Kidney epithelial cell (primary cell): Measurements from ENCODE around the gene FAM107B. TPM values are rescaled to one million over a fixed set of nuclear protein-coding genes. Genes with fewer than 3 reads are reported as not detected.

Experiments used
- DNase-seq: peaks from one replicate; pipeline ENCODE4 v3.0.0-alpha.2; 2010; ENCODE audit warnings: low read depth
- H3K27me3 ChIP-seq: 2 replicates; pipeline ENCODE4 v1.6.0; 2011; ENCODE audit warnings: low read length; ENCODE audit not compliant: control insufficient read depth, insufficient read depth
- H3K36me3 ChIP-seq: 2 replicates; pipeline ENCODE4 v1.5.1; 2011; ENCODE audit warnings: low read length; ENCODE audit not compliant: control insufficient read depth, insufficient read depth
- H3K4me3 ChIP-seq: 2 replicates; pipeline ENCODE4 v1.5.1; 2011; ENCODE audit warnings: low read depth, mild to moderate bottlenecking, control low read depth, low read length
- CTCF ChIP-seq: IDR thresholded peaks from 2 replicates; pipeline ENCODE4 v1.5.1; 2011; ENCODE audit warnings: mild to moderate bottlenecking, moderate library complexity, low read length, control low read depth, inconsistent platforms; ENCODE audit not compliant: insufficient read depth, poor library complexity, severe bottlenecking
- total RNA-seq: library from RNA; depleted of rRNA; stranded (reverse); fragments of >200 nt; gene quantifications from 2 replicates; pipeline ENCODE4 v1.2.3, GENCODE V29; 2015

The FAM107B gene
- total RNA-seq, 1 donor from 2014 or later, result 33.5 TPM

GRCh38 chr10:14539176-14539575 lies 235.5 kb downstream of the FAM107B start:
- no peak for TF ChIP-seq CTCF
- peaks cover 1% of the 10 kb centered on the region for H3K36me3 ChIP-seq
- no peak overlapping the region for H3K4me3 ChIP-seq
- DNase-seq, result no peak
- H3K27me3 ChIP-seq, result no peaks in the 10 kb centered on the region

GRCh38 chr10:14536241-14537213 lies 238.2 kb downstream of the FAM107B start:
- TF ChIP-seq CTCF, result peak; percentile 59
- no peak for DNase-seq
- no peaks in the 10 kb centered on the region for H3K27me3 ChIP-seq
- H3K36me3 ChIP-seq, result no peaks in the 10 kb centered on the region
- no peak overlapping the region for H3K4me3 ChIP-seq

GRCh38 chr10:14535457-14536130 lies 239.1 kb downstream of the FAM107B start:
- H3K36me3 ChIP-seq, result no peaks in the 10 kb centered on the region
- no peak for TF ChIP-seq CTCF
- H3K27me3 ChIP-seq, result no peaks in the 10 kb centered on the region
- DNase-seq, result no peak
- no peak overlapping the region for H3K4me3 ChIP-seq

DNA sequence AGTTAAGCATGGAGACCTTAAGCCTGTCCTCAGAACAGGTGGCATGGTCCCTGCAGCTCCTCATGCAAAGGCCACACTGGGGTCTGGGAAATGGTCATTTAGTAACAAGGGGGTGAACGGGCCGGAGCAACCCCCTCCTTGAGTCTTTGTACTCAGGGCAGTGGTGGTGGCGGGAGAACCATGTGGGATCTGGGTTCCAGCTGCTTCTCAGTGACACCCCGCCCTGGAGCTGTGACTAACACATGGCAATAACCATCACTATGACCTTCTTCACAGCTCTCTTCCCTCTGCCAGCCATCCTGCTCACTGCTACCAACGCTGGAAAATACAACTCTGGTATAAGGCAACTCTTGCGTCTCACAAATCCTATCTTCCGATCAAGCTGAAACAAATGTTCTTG lies 240.5 kb downstream of the FAM107B start:
- no peak for TF ChIP-seq CTCF
- no peak for DNase-seq
- no peaks in the 10 kb centered on the region for H3K36me3 ChIP-seq
- no peaks in the 10 kb centered on the region for H3K27me3 ChIP-seq
- H3K4me3 ChIP-seq, result no peak overlapping the region

GRCh38 chr10:14533295-14533694 lies 241.4 kb downstream of the FAM107B start:
- no peak overlapping the region for H3K4me3 ChIP-seq
- no peak for DNase-seq
- H3K27me3 ChIP-seq, result no peaks in the 10 kb centered on the region
- H3K36me3 ChIP-seq, result no peaks in the 10 kb centered on the region
- no peak for TF ChIP-seq CTCF
